ENCODE results near the gene FGR. TPM values are rescaled to one million over a fixed set of nuclear protein-coding genes. Genes with fewer than 3 reads are reported as not detected.
"Not testable (repeated sequence)": the region's sequence is repeated elsewhere in the genome, so short reads cannot be mapped to it uniquely, and the experiment has no call there.

The FGR gene
- total RNA-seq, 1 experiment from 2014 or later, result not detected

DNA sequence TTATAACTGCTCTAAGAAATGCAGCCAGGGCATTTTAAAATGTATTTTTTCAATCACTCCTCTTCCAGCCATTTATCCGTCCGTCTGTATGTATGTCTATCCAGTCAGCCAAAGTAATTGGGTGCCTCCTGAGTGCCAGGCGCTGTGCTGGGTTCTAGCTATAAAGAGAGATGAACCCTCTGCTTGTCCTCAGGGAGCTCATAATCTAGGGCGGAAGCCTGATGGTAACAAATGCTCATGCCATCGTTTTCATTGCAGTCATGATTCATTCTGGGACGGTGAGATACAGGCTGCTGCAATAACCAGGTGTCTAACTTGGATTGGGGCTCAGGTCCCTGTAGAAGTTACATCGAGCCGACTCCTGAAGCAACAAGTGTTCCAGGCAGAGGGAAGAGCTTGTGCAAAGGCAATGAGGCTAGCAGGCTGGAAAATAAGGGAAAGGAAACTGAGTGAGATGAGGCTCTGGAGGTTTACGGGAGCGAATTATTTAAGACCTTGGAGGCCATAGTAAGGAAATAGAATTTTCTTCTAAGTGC lies 25.4 kb upstream of the FGR start:
- DNase-seq (ENCODE audit: low spot score), result no peak

DNA sequence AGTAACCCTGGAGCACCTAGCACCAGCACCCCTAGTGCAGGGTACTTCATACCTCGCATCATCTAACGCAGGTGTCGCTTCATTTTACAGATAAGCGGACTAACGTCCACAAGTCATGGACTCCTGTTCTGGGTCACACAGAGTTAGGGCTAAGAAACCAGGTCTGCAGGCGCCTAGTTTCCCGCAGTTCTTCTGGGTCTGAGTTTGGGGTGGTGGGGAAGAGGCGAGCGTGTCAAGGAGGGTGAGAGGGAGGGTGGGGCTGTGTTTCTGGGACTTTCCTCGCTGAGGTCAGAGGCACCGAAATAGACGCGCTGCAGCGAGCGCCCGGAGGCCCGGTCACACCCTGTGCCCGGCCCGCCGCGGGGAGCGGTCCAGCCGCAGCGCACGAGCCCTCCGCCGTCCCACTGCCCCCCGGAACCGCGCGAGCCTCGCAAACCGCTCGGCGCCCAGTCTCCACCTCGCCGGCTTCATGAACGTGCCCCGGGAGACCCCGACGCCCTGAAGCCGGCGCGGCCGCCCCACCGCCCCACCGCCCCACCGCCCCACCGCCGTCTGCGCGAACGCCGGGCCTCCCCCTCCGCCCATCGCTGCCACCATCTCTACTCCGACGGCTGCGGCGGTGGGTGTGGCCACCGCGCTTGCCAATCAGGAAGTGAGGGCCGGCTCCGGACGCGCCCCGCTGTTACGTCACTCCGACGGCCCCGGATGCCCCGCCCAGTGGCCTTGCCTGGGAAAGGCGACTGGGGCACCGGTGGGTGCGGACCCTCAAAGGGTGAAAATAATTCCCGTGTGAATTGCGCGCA lies 24.7 kb upstream of the FGR start:
- DNase-seq (ENCODE audit: low spot score), result no peak

- no peak for DNase-seq (ENCODE audit: low spot score)
These were observed 24.0 kb upstream of the FGR start for GRCh38 chr1:27658951-27659496.

DNA sequence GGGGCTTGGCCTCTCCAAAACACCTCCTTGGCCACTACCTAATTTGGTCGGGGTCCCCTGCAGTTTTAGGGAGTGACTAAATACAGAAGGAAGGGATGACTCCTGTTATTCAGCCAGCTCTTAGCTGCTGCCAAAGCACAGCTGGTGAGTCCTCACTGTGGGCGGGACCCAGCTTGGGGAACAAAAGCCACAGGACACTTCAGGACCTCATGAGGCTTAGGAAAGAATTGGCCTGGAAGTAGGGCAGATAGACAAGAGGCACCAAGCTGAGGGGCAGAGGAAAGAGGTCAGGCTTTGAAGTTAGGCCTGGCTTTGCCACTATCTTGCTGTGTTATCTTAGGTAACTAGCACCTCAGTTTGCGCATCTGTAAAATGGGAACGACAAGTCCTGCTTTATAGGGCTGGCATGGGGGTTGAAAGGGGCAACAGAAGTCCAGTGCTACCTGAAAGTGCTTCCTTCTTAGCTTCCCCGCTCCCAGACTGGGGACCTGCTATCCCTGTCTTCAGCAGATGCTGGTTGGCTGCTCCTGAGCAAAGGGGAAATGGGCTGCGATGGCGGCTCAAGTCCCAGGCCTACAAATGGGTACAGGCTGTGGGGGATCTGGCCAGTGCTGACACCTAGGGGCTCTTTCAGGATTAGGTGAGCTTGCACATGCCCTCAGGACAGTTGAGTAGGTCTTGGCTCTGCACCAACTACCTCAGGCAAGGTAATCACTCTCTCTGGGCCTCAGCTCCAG lies 21.3 kb upstream of the FGR start:
- no peak for DNase-seq (ENCODE audit: low spot score)

DNA sequence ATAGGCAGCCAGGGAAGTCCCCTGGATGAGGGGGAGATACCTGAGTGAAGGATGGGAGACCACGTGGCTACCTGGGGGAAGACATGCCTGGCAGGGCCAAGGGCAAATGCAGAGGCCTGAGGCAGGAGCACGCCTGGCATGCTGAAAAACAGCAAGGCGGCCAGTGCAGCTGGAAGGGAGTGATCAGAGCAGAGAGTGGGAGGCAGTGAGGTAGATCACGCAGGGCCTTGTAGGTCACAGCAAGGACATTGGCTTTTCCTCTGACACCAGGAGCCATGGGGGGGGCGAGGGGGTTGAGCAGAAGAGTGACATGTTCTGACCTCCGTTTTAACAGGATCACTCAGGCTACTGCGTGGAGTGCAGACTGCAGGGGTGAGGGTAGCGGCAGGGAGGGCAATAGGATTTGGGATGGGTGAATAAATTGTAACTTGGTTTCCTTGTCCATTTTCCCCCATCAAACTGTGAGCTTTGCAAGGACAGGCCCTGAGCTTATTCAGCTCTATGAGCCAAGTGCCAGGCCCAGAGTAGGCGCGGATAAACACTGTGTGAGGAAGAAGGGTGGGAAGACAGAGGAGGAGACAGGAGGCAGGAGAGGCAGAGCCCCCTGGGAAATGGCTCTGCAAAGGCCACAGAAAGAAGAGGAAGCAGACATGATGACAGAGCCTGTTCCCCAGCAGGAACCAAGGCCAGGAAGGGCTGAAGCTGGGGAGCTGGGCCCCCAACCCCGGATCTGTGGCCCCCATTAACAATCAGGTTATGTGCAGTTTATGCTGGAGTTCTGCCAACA lies 20.4 kb upstream of the FGR start:
- no peak for DNase-seq (ENCODE audit: low spot score)

- DNase-seq (ENCODE audit: low spot score), result no peak
These were observed 17.3 kb upstream of the FGR start for GRCh38 chr1:27652111-27652864.

GRCh38 chr1:27650539-27651175 lies 15.7 kb upstream of the FGR start:
- no peak for DNase-seq (ENCODE audit: low spot score)

- no peak for DNase-seq (ENCODE audit: low spot score)
These were observed 15.2 kb upstream of the FGR start for GRCh38 chr1:27650171-27650538.

DNA sequence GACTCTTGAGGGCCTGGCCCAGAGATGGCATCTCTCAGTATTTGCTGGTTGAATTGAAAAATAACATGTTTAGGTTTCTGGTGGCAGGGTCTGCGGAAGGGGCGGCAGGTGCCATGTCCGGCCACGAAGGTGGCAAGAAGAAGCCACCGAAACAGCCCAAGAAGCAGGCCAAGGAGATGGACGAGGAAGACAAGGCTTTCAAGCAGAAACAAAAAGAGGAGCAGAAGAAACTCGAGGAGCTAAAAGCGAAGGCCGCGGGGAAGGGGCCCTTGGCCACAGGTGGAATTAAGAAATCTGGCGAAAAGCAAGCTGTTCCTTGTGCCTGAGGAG lies 14.3 kb upstream of the FGR start:
- DNase-seq (ENCODE audit: low spot score), result no peak

GRCh38 chr1:27648602-27649305 lies 13.8 kb upstream of the FGR start:
- DNase-seq (ENCODE audit: low spot score), result no peak

DNA sequence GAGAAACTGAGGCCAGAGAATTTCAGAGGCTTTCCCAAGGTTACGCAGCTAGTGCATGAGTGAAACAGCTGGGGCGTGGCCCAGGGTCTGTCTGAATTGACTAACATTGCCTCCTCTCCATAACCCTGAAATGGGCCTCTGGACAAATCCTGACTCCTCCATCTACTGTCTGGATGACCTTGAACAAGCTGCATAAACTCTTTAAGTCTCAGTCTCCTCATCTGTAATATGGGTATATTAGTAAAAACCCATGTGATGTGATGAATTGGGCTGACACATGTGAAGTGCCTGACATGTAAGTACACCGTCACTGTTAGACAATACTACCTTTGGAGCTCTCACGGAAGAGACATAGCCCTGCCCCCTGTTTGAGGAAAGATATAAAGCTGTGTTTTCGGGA lies 12.3 kb upstream of the FGR start:
- DNase-seq (ENCODE audit: low spot score), result no peak

DNA sequence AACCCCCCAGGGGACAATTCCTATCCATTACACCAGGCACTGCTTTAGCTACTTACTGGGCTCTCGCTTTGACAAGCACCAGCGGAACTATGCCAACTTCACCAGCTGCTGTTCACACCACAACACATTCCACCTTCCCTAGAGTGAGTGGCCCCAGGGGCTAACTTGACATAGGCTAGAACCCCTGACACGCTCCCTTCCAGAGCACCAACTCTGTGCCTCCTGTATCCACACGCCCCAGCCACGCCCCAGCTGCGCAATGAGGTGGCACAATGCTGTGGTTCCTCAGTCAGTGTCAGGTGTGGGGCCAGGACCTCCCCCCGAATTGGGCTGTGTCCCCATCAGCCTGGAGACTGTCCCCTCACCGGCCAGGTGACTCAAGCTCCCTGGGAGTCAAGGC lies 11.7 kb upstream of the FGR start:
- no peak for DNase-seq (ENCODE audit: low spot score)

DNA sequence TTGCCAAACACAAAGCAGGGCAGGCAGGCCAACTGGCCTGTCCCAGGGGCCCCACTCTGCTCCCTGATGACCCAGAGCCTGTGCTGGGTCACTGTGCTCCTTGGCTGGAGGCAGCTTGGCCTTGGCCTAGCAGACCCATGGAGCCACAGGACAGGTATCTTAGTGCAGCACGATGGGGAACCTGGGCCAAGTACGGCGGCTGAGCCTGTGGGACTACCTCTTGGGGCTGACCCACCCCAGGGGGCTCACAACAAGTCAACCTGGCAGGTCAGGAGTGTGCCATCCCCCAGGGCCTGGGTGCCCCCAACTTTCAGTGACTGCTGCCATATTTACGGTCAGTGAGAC lies 10.1 kb upstream of the FGR start:
- DNase-seq (ENCODE audit: low spot score), result no peak

DNA sequence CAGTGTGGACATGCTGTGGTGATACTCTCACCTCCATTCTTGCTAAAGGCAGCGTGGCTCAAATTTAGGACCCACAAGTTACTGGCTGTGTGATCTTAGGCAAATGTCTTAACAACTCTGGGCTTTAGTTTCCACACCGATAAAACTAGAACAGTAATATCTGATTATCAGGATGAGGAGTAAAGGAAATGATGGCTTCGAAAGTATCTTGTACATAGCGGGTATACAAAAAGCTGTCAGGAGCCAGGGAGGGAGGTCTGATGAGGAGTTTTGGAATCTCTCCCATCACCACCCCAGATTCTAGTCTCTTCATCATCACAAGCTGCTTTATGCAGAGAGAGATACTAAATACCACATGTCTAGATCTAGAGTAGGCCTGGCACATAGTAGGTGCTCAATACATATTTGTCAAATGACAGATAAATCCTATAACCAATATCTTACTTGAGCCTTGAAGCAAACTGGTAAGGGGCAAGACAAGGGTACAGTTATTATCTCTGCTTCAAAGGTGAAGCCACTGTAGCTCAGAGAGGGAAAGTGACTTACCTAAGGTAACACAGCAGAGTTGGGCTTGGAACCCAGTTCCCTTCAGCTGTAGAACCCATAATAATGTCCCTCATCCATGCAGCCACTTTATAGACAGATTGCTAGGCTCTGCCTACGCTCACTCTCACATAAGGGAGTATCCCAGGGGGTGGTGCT lies 9.5 kb upstream of the FGR start:
- DNase-seq (ENCODE audit: low spot score), result no peak

- DNase-seq (ENCODE audit: low spot score), result no peak
These were observed 8.8 kb upstream of the FGR start for GRCh38 chr1:27643600-27644368.

- not testable (repeated sequence) for DNase-seq (ENCODE audit: low spot score)
These were observed 5.5 kb upstream of the FGR start for GRCh38 chr1:27640514-27640913.

GRCh38 chr1:27638805-27639204 lies 3.8 kb upstream of the FGR start:
- DNase-seq (ENCODE audit: low spot score), result no peak

DNA sequence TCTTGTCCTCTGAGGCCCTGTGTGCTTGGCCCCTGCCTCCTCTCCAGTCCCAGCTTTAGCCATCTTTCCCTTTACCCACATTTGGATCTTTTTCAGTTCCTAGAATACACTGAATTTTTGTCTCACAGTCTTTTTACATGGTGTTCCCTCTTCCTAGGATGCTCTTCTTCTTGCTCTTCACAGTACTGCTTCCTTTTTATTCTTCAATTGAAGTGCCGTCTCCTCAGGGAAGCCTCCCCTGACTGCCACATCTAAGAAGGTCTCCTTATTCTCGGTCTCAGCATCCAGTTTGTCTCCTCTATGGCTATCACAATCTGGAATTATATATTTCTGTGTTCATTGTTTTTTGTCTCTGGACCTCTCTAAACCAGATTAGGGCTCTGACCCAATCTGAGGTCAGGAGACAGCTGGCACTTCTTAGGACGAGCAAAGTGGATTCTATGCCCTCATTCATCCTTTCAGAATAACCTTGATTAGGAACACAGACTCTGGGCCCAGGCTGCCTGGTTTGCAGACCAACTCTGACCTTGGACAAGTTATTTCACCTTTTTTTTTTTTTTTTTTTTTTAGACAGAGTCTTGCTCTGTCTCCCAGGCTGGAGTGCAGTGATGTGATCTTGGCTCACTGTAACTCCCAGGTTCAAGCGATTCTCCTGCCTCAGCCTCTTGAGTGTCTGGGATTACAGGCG lies 3.2 kb upstream of the FGR start:
- DNase-seq (ENCODE audit: low spot score), result no peak
